ENCODE data around the gene NPAS2.

NPAS2 gene

DNA sequence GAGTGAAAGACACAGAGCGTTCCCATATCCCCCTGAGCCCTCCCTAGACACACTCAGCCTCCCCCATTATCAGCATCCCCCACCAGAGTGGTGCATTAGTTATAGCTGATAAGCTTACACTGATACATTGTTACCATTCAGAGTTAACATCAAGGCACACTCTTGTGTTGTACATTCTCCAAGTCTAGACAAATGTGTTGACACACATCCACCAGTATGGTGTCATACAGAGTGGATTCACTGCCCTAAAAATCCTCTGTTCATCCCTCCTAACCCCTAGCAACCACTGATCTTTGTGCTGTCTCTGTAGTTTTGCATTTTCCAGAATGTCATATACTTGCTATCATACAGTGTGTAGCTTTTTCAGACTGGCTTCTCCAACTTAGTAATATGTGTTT is 104.2 kb downstream of the NPAS2 start:
- no peaks in the 10 kb centered on the region for H3K4me1 ChIP-seq (ENCODE audit: insufficient read depth, poor library complexity, severe bottlenecking)
- H3K4me3 ChIP-seq (ENCODE audit: severe bottlenecking) = no peak overlapping the region
- TF ChIP-seq, protein P1, sequence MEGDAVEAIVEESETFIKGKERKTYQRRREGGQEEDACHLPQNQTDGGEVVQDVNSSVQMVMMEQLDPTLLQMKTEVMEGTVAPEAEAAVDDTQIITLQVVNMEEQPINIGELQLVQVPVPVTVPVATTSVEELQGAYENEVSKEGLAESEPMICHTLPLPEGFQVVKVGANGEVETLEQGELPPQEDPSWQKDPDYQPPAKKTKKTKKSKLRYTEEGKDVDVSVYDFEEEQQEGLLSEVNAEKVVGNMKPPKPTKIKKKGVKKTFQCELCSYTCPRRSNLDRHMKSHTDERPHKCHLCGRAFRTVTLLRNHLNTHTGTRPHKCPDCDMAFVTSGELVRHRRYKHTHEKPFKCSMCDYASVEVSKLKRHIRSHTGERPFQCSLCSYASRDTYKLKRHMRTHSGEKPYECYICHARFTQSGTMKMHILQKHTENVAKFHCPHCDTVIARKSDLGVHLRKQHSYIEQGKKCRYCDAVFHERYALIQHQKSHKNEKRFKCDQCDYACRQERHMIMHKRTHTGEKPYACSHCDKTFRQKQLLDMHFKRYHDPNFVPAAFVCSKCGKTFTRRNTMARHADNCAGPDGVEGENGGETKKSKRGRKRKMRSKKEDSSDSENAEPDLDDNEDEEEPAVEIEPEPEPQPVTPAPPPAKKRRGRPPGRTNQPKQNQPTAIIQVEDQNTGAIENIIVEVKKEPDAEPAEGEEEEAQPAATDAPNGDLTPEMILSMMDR (IDR thresholded peaks at IDR 0.05; ENCODE audit: poor library complexity, severe bottlenecking) = no peak
- no peak for ATAC-seq (ENCODE audit: low read depth)
- H3K9me3 ChIP-seq (ENCODE audit: severe bottlenecking) = no peaks in the 10 kb centered on the region
- DNase-seq (ENCODE audit: low spot score) = no peak
- H3K36me3 ChIP-seq (ENCODE audit: low read depth) = peaks cover 26% of the 10 kb centered on the region
- H3K27ac ChIP-seq (ENCODE audit: poor library complexity, severe bottlenecking) = no peak overlapping the region
- H3K27me3 ChIP-seq (ENCODE audit: insufficient read depth, poor library complexity, severe bottlenecking) = no peaks in the 10 kb centered on the region

DNA sequence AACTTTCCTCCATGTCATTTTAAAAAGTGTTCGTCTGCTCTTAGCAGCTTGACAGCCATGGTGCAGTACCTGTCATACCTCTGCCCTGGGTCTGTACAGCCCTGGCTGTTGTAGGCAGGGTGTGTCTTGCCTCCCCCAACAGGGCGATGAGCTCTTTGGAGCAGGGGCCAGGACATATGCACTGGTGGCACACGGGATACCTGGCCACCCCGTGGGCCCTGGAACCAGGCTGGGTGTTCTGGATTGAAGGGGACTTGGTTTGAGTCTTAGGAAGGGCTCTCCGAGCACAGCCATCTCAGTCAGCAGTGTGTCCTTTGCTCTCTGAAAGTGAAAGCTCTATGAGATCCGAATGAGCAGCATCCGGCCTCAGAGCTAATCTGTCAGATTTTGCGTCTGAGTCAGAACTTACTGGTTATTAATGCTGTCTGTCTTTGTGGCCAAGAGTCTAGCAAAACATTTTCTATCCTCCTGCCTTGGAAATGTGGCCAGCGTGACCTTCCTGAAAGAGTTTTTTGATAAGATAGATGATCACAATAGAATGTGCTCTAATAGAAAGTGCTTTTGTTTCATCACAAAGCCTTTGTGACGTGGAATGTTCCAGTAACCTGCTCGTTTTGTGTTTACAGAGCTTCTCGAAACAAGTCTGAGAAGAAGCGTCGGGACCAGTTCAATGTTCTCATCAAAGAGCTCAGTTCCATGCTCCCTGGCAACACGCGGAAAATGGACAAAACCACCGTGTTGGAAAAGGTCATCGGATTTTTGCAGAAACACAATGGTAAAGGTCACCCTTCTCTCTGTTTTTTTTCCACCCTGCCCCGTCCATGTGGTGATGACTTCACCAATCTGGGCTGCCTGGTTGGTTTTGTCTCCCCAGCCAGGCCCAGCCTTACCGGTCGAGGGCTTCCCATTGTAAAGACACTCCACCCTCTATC is 104.8 kb downstream of the NPAS2 start:
- no peak; the same call in 2 of the 3 replicates for ATAC-seq (ENCODE audit: low read depth)
- Histone ChIP-seq H3K36me3 (ENCODE audit: low read depth) (peaks cover 26% of the 10 kb centered on the region), H3K27ac (ENCODE audit: poor library complexity, severe bottlenecking) (no peak overlapping the region), H3K4me1 (ENCODE audit: insufficient read depth, poor library complexity, severe bottlenecking) (no peaks in the 10 kb centered on the region), H3K9me3 (ENCODE audit: severe bottlenecking) (no peaks in the 10 kb centered on the region), H3K4me3 (ENCODE audit: severe bottlenecking) (no peak overlapping the region), H3K27me3 (ENCODE audit: insufficient read depth, poor library complexity, severe bottlenecking) (no peaks in the 10 kb centered on the region)
- TF ChIP-seq, protein P1 (IDR thresholded peaks at IDR 0.05; ENCODE audit: poor library complexity, severe bottlenecking) = no peak
- no peak for DNase-seq (ENCODE audit: low spot score)

DNA sequence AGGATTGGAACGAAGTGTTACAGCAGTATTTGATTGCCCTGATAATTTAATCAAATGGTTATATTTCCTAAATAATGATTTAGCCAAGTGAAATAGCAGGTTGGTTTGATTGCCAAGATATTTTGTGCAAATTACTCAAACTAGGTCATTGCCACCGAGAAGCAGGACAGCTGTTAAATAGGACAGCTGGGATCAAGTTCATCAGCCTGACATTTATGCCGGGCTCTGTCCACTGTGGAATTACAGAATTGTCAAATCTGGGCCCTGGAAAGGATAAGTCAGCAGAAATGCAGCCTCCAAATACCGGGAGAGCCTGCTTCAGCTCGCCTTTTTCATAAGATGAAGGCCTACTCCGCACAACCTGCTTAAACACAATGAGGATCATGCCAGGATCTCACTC is 108.3 kb downstream of the NPAS2 start:
- H3K36me3 ChIP-seq (ENCODE audit: low read depth) = peaks cover 42% of the 10 kb centered on the region
- H3K27ac ChIP-seq (ENCODE audit: poor library complexity, severe bottlenecking) = no peak overlapping the region
- DNase-seq (ENCODE audit: low spot score) (no peak), ATAC-seq (ENCODE audit: low read depth) (no peak)
- H3K9me3 ChIP-seq (ENCODE audit: severe bottlenecking) = no peaks in the 10 kb centered on the region
- no peaks in the 10 kb centered on the region for H3K27me3 ChIP-seq (ENCODE audit: insufficient read depth, poor library complexity, severe bottlenecking)
- H3K4me3 ChIP-seq (ENCODE audit: severe bottlenecking) = no peak overlapping the region
- TF ChIP-seq, protein P1 (IDR thresholded peaks at IDR 0.05; ENCODE audit: poor library complexity, severe bottlenecking) = no peak
- H3K4me1 ChIP-seq (ENCODE audit: insufficient read depth, poor library complexity, severe bottlenecking) = no peaks in the 10 kb centered on the region

DNA sequence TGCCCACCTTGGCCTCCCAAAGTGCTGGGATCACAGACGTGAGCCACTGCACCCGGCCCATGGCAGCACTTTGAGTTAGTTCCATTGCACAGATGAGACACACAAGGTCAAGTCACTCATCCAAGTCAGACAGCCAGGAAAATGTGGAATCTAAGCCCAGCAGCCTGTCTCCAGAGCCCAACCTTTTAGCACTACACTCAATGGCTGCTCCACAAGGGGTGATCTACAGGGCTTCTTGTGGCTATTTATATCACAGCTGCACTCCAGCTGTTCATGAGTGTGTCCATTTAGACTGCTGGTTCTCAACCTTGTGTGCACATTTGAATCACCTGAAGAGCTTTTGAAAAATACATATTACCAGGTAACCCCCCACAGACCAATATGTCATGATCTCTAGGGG is 109.2 kb downstream of the NPAS2 start:
- Histone ChIP-seq H3K27me3 (ENCODE audit: insufficient read depth, poor library complexity, severe bottlenecking) (no peaks in the 10 kb centered on the region), H3K36me3 (ENCODE audit: low read depth) (peaks cover 49% of the 10 kb centered on the region), H3K27ac (ENCODE audit: poor library complexity, severe bottlenecking) (no peak overlapping the region), H3K4me1 (ENCODE audit: insufficient read depth, poor library complexity, severe bottlenecking) (no peaks in the 10 kb centered on the region), H3K9me3 (ENCODE audit: severe bottlenecking) (no peaks in the 10 kb centered on the region), H3K4me3 (ENCODE audit: severe bottlenecking) (no peak overlapping the region)
- ATAC-seq (ENCODE audit: low read depth) = no peak
- TF ChIP-seq, protein P1 (IDR thresholded peaks at IDR 0.05; ENCODE audit: poor library complexity, severe bottlenecking) = no peak
- DNase-seq (ENCODE audit: low spot score) = no peak
